ENCODE data around the gene PHYHD1. TPM values are rescaled to one million over a fixed set of nuclear protein-coding genes. Genes with fewer than 3 reads are reported as not detected.

Gene PHYHD1
- total and polyA plus RNA-seq, 2 donors (not counting 3 experiments of a cell fraction or from before 2014, with no cell fraction given) = 1.1 to 1.8 TPM

DNA sequence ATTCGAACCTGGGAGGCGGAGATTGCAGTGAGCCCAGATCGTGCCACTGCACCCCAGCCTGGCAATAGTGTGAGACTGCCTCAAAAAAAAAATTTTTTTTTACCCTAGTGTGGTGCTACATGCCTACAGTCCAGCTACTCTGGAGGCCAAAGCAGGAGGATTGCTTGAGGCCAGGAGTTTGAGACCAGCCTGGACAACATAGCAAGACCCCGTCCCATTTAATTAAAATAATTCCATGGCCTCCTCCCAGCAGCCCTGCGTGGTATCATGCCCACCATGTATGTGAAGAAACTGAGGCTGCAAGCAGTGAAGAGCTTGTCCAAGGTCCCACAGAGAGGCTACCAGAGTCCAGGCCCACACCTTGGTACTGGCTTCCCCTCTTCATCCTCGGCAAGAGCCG lies 19.4 kb upstream of the PHYHD1 start:
- ChIA-PET CTCF (interaction anchor here (1.5 kb wide), 1 partner anchor 26 kb away, joined by 3 read pairs; no protein-coding TSS in a partner anchor), POLR2A (no interaction called here)
- BruUV-seq (replicated peaks) = no TSS peak

More for the DNA sequence above, 19.4 kb upstream of the PHYHD1 start:
- intact Hi-C loops (cut with micrococcal nuclease) (no loop called here), dilution Hi-C loops (cut with MboI; ENCODE audit: extremely low pct_ligation_motif_present, low sequenced_read_pairs) (no loop called here)
- no peaks in the 10 kb centered on the region for H3K9me1 ChIP-seq (replicated peaks; ENCODE audit: control insufficient read depth, extremely low read depth, insufficient read depth, low read length)
- H2AFZ ChIP-seq (ENCODE audit: low read depth, low read length) = no peak overlapping the region
- H3K4me3 ChIP-seq (replicated peaks in 1 of 3; ENCODE audit: insufficient read depth in 1 of 3, low read depth in 1 of 3, low read length in 3 of 3) = no peak overlapping the region
- H3K4me2 ChIP-seq (ENCODE audit: insufficient read depth, low read length) = no peak overlapping the region
- no peak for DNase-seq (ENCODE audit: low read depth, low spot score)
- H3K79me2 ChIP-seq (ENCODE audit: control insufficient read depth, insufficient read depth, low read length) = peaks cover 84% of the 10 kb centered on the region
- no peak overlapping the region for H3K9ac ChIP-seq (replicated peaks; ENCODE audit: extremely low read depth, insufficient read depth, low read length)
- H3K4me1 ChIP-seq (ENCODE audit: control insufficient read depth, extremely low read depth, insufficient read depth, low read length) = peaks cover 7% of the 10 kb centered on the region
- TF ChIP-seq GATA2 (IDR thresholded peaks at IDR 0.05; ENCODE audit: insufficient read depth, insufficient read length, low read depth, low read length) (no peak), POLR2AphosphoS5 (IDR thresholded peaks at IDR 0.05; ENCODE audit: insufficient read depth, low read depth, low read length) (no peak), JUN (IDR thresholded peaks at IDR 0.05; ENCODE audit: borderline replicate concordance, insufficient read depth, insufficient read length, low read depth) (no peak), MYC (IDR thresholded peaks at IDR 0.05; ENCODE audit: low read depth, low read length) (no peak), POLR2A (IDR thresholded peaks at IDR 0.05; ENCODE audit: low read depth, low read length) (no peak), EZH2 (IDR thresholded peaks at IDR 0.05; ENCODE audit: borderline replicate concordance, low read depth, low read length, severe bottlenecking) (no peak), FOS (IDR thresholded peaks at IDR 0.05; ENCODE audit: borderline replicate concordance, insufficient read depth, low read length) (no peak)
- TF ChIP-seq, protein P1, sequence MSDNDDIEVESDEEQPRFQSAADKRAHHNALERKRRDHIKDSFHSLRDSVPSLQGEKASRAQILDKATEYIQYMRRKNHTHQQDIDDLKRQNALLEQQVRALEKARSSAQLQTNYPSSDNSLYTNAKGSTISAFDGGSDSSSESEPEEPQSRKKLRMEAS (IDR thresholded peaks at IDR 0.05; ENCODE audit: insufficient read depth, insufficient read length) = no peak
- TF ChIP-seq, protein P2, sequence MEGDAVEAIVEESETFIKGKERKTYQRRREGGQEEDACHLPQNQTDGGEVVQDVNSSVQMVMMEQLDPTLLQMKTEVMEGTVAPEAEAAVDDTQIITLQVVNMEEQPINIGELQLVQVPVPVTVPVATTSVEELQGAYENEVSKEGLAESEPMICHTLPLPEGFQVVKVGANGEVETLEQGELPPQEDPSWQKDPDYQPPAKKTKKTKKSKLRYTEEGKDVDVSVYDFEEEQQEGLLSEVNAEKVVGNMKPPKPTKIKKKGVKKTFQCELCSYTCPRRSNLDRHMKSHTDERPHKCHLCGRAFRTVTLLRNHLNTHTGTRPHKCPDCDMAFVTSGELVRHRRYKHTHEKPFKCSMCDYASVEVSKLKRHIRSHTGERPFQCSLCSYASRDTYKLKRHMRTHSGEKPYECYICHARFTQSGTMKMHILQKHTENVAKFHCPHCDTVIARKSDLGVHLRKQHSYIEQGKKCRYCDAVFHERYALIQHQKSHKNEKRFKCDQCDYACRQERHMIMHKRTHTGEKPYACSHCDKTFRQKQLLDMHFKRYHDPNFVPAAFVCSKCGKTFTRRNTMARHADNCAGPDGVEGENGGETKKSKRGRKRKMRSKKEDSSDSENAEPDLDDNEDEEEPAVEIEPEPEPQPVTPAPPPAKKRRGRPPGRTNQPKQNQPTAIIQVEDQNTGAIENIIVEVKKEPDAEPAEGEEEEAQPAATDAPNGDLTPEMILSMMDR (IDR thresholded peaks at IDR 0.05; ENCODE audit: extremely low read depth in 1 of 2, insufficient read depth in 1 of 2, low read depth in 1 of 2, low read length in 2 of 2) = no peak
- peaks cover 12 to 20% of the 10 kb centered on the region in 2 experiments for H3K36me3 ChIP-seq (ENCODE audit: control insufficient read depth in 2 of 2, extremely low read depth in 1 of 2, insufficient read depth in 2 of 2, low read length in 2 of 2)
- H3K27ac ChIP-seq (ENCODE audit: insufficient read depth, low read depth, low read length) = no peak overlapping the region
- no peaks in the 10 kb centered on the region for H4K20me1 ChIP-seq (replicated peaks; ENCODE audit: control insufficient read depth, extremely low read depth, insufficient read depth, low read length)
- FAIRE-seq = no peak
- H3K27me3 ChIP-seq (ENCODE audit: control insufficient read depth in 2 of 2, insufficient read depth in 2 of 2, low read length in 2 of 2) = no peaks in the 10 kb centered on the region
- H3K9me3 ChIP-seq (replicated peaks; ENCODE audit: control insufficient read depth, insufficient read depth, low read length) = no peaks in the 10 kb centered on the region
